ENCODE data around the gene KIF5A. TPM values are rescaled to one million over a fixed set of nuclear protein-coding genes. Genes with fewer than 3 reads are reported as not detected.

KIF5A gene
- total and polyA plus RNA-seq, 2 of the 13 experiments (the other 11 are each of a cell fraction or from before 2014, with no cell fraction given), result 1.6 to 11.9 TPM

DNA sequence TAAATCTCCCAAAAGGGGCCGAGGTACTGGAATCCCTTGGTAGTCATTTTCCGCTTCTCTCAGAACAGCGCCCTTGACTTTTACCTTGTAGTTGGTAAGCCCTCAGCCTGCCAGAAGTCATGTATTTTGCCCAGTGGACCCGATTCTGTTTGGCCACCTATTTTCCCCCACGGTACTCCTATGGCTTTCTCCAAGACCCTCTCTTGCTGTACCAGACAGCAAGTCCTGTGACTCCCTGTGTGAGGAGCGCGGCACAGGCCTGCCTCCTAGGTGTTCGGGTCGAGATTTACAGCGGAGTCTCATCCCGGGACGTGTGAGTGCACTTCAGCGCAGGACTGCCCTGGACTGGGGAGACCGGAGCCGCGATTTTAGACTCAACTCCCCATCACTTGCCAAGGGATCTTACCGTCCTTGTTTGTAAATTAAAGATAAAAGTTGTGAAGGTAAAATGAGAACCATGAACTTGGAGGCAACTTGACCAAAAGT lies 28.3 kb upstream of the KIF5A start (continued):
- TF ChIP-seq SMYD3 (CRISPR knock-in tag; IDR thresholded peaks at IDR 0.05), result no peak
- TF ChIP-seq NR2F1 (CRISPR knock-in tag; IDR thresholded peaks at IDR 0.05), result no peak
- no peak for TF ChIP-seq GFI1 (CRISPR knock-in tag; IDR thresholded peaks at IDR 0.05; ENCODE audit: borderline replicate concordance)
- no peak for TF ChIP-seq FOXA3 (CRISPR knock-in tag; IDR thresholded peaks at IDR 0.05)
- TF ChIP-seq TARDBP (CRISPR knock-in tag; IDR thresholded peaks at IDR 0.05), result peak; percentile 5; the same call in 1 of the 2 replicates
- no peak for TF ChIP-seq NFIB (CRISPR knock-in tag; IDR thresholded peaks at IDR 0.05; ENCODE audit: borderline replicate concordance)
- TF ChIP-seq PPARG (CRISPR knock-in tag; conservative IDR thresholded peaks at IDR 0.05), result no peak
- TF ChIP-seq NFKB2 (CRISPR knock-in tag; IDR thresholded peaks at IDR 0.05; ENCODE audit: borderline replicate concordance), result no peak
- TF ChIP-seq DR1 (CRISPR knock-in tag; IDR thresholded peaks at IDR 0.05), result no peak
- TF ChIP-seq POLR2AphosphoS2 (IDR thresholded peaks at IDR 0.05; ENCODE audit: low read depth, low read length), result 0 out of 2 replicates have a peak, but pooled peaks have one; percentile 28
- no peak for TF ChIP-seq ZNF550 (CRISPR knock-in tag; IDR thresholded peaks at IDR 0.05; ENCODE audit: borderline replicate concordance)
- TF ChIP-seq, protein P1, sequence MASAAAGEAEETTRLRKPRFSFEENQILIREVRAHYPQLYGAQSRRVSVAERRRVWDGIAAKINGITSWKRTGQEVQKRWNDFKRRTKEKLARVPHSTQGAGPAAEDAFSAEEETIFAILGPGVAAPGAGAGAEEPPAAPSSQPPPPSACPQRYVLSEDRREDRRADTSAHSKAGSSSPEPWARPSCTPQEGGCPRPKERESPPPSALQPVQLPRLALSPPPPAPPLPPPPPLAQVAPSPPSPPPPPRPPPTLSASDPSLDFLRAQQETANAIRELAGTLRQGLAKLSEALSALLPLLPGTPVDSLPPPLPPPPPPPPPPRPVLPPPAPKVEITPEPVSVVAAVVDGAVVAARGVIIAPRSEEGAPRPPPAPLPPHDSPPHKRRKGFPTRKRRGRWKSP (CRISPR knock-in tag; IDR thresholded peaks at IDR 0.05), result no peak
- no peak; a peak in 1 of 4 replicates for TF ChIP-seq POLR2A (IDR thresholded peaks at IDR 0.05; ENCODE audit: insufficient read depth in 1 of 2, low read depth in 2 of 2, low read length in 2 of 2)
- no peak for TF ChIP-seq KAT7 (CRISPR knock-in tag; IDR thresholded peaks at IDR 0.05; ENCODE audit: borderline replicate concordance)
- no peak for TF ChIP-seq TAF1 (CRISPR knock-in tag; IDR thresholded peaks at IDR 0.05)
- no peak for TF ChIP-seq HDAC6 (IDR thresholded peaks at IDR 0.05; ENCODE audit: low read depth, low read length)
- no peak for TF ChIP-seq ZNF737 (CRISPR knock-in tag; IDR thresholded peaks at IDR 0.05; ENCODE audit: borderline replicate concordance)
- TF ChIP-seq, protein P2, sequence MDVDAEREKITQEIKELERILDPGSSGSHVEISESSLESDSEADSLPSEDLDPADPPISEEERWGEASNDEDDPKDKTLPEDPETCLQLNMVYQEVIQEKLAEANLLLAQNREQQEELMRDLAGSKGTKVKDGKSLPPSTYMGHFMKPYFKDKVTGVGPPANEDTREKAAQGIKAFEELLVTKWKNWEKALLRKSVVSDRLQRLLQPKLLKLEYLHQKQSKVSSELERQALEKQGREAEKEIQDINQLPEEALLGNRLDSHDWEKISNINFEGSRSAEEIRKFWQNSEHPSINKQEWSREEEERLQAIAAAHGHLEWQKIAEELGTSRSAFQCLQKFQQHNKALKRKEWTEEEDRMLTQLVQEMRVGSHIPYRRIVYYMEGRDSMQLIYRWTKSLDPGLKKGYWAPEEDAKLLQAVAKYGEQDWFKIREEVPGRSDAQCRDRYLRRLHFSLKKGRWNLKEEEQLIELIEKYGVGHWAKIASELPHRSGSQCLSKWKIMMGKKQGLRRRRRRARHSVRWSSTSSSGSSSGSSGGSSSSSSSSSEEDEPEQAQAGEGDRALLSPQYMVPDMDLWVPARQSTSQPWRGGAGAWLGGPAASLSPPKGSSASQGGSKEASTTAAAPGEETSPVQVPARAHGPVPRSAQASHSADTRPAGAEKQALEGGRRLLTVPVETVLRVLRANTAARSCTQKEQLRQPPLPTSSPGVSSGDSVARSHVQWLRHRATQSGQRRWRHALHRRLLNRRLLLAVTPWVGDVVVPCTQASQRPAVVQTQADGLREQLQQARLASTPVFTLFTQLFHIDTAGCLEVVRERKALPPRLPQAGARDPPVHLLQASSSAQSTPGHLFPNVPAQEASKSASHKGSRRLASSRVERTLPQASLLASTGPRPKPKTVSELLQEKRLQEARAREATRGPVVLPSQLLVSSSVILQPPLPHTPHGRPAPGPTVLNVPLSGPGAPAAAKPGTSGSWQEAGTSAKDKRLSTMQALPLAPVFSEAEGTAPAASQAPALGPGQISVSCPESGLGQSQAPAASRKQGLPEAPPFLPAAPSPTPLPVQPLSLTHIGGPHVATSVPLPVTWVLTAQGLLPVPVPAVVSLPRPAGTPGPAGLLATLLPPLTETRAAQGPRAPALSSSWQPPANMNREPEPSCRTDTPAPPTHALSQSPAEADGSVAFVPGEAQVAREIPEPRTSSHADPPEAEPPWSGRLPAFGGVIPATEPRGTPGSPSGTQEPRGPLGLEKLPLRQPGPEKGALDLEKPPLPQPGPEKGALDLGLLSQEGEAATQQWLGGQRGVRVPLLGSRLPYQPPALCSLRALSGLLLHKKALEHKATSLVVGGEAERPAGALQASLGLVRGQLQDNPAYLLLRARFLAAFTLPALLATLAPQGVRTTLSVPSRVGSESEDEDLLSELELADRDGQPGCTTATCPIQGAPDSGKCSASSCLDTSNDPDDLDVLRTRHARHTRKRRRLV (CRISPR knock-in tag; IDR thresholded peaks at IDR 0.05), result no peak
- no peak for TF ChIP-seq SUZ12 (IDR thresholded peaks at IDR 0.05; ENCODE audit: low read depth, low read length)
- TF ChIP-seq, protein P3, sequence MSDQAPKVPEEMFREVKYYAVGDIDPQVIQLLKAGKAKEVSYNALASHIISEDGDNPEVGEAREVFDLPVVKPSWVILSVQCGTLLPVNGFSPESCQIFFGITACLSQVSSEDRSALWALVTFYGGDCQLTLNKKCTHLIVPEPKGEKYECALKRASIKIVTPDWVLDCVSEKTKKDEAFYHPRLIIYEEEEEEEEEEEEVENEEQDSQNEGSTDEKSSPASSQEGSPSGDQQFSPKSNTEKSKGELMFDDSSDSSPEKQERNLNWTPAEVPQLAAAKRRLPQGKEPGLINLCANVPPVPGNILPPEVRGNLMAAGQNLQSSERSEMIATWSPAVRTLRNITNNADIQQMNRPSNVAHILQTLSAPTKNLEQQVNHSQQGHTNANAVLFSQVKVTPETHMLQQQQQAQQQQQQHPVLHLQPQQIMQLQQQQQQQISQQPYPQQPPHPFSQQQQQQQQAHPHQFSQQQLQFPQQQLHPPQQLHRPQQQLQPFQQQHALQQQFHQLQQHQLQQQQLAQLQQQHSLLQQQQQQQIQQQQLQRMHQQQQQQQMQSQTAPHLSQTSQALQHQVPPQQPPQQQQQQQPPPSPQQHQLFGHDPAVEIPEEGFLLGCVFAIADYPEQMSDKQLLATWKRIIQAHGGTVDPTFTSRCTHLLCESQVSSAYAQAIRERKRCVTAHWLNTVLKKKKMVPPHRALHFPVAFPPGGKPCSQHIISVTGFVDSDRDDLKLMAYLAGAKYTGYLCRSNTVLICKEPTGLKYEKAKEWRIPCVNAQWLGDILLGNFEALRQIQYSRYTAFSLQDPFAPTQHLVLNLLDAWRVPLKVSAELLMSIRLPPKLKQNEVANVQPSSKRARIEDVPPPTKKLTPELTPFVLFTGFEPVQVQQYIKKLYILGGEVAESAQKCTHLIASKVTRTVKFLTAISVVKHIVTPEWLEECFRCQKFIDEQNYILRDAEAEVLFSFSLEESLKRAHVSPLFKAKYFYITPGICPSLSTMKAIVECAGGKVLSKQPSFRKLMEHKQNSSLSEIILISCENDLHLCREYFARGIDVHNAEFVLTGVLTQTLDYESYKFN (CRISPR knock-in tag; conservative IDR thresholded peaks at IDR 0.05), result no peak
- no peak for TF ChIP-seq NRL (CRISPR knock-in tag; IDR thresholded peaks at IDR 0.05; ENCODE audit: borderline replicate concordance)
